Hepatocyte (in vitro differentiated cells): ENCODE results near the gene RBM4. TPM values are rescaled to one million over a fixed set of nuclear protein-coding genes. Genes with fewer than 3 reads are reported as not detected.

Experiments
- DNase-seq: peaks from one replicate; pipeline ENCODE4 v3.0.0-alpha.2; 2016; ENCODE audit warnings: low spot score
- H2AFZ ChIP-seq: fragments of 200-600 bp; sonication (generic); 2 replicates; pipeline ENCODE4 v1.6.0; 2016; ENCODE audit warnings: antibody characterized with exemption, mild to moderate bottlenecking
- H3K27ac ChIP-seq: fragments of 200-600 bp; sonication (generic); 2 replicates; pipeline ENCODE4 v1.5.1; 2016; ENCODE audit warnings: mild to moderate bottlenecking
- H3K27me3 ChIP-seq: fragments of 200-600 bp; sonication (generic); 2 replicates; pipeline ENCODE4 v1.6.1; 2016
- H3K36me3 ChIP-seq: fragments of 200-600 bp; sonication (generic); replicated peaks from 2 replicates; pipeline ENCODE4 v1.5.1; 2016; ENCODE audit warnings: low read depth; ENCODE audit not compliant: insufficient read depth
- H3K4me1 ChIP-seq: fragments of 200-600 bp; sonication (generic); 2 replicates; pipeline ENCODE4 v1.5.1; 2016; ENCODE audit warnings: mild to moderate bottlenecking, moderate library complexity; ENCODE audit not compliant: insufficient read depth
- H3K4me2 ChIP-seq: fragments of 200-600 bp; sonication (generic); 2 replicates; pipeline ENCODE4 v1.6.0; 2016
- H3K4me3 ChIP-seq: fragments of 200-600 bp; sonication (generic); 2 replicates; pipeline ENCODE4 v1.5.1; 2016; ENCODE audit warnings: mild to moderate bottlenecking
- H3K79me2 ChIP-seq: fragments of 200-600 bp; sonication (generic); 2 replicates; pipeline ENCODE4 v1.6.0; 2017; ENCODE audit warnings: mild to moderate bottlenecking
- H3K9me2 ChIP-seq: fragments of 200-600 bp; sonication (generic); replicated peaks from 2 replicates; pipeline ENCODE4 v1.6.0; 2017; ENCODE audit warnings: mild to moderate bottlenecking; ENCODE audit not compliant: insufficient read depth
- H3K9me3 ChIP-seq: fragments of 200-600 bp; sonication (generic); 2 replicates; pipeline ENCODE4 v1.5.1; 2016; ENCODE audit warnings: low read depth, mild to moderate bottlenecking
- H4K20me1 ChIP-seq: fragments of 200-600 bp; sonication (generic); 2 replicates; pipeline ENCODE4 v1.6.0; 2016; ENCODE audit warnings: mild to moderate bottlenecking; ENCODE audit not compliant: insufficient read depth, poor library complexity, severe bottlenecking
- CTCF ChIP-seq: fragments of 200-600 bp; sonication (generic); IDR thresholded peaks from 2 replicates; pipeline ENCODE4 v1.5.1; 2016; ENCODE audit warnings: antibody characterized with exemption, mild to moderate bottlenecking; ENCODE audit not compliant: poor library complexity
- EZH2 ChIP-seq: fragments of 200-600 bp; sonication (generic); IDR thresholded peaks from 2 replicates; pipeline ENCODE4 v1.6.1; 2016; ENCODE audit warnings: antibody characterized with exemption, mild to moderate bottlenecking, borderline replicate concordance
- EZH2phosphoT487 ChIP-seq: fragments of 200-600 bp; sonication (generic); IDR thresholded peaks from one replicate; pipeline ENCODE4 v1.6.1; 2018; ENCODE audit warnings: antibody characterized with exemption, mild to moderate bottlenecking, low read depth, moderate library complexity; ENCODE audit not compliant: unreplicated experiment, severe bottlenecking
- WGBS: methylation state at CpG from one replicate; pipeline ENCODE4 v1.1.6; 2016; ENCODE audit warnings: low lambda C conversion rate; ENCODE audit errors: missing lambda C conversion rate; 5-methylcytosine and 5-hydroxymethylcytosine counted together
- polyA plus RNA-seq: library from polyadenylated mRNA; unstranded; fragments of >200 nt; fragmentation: Nextera tagmentation; extraction: Ambion mirVana; gene quantifications from 2 replicates; pipeline ENCODE4 v1.2.1, GENCODE V29; 2016
- total RNA-seq: library from RNA; depleted of rRNA; stranded (reverse); fragments of >200 nt; gene quantifications from 2 replicates; pipeline ENCODE4 v1.2.3, GENCODE V29; 2014

The RBM4 gene
- total and polyA plus RNA-seq, 2 experiments from 2014 or later: 139 to 150 TPM

- no peak overlapping the region for H2AFZ ChIP-seq
- H3K27ac ChIP-seq: no peak overlapping the region
- H3K36me3 ChIP-seq: no peaks in the 10 kb centered on the region
- H3K9me2 ChIP-seq: no peaks in the 10 kb centered on the region
- no peak for TF ChIP-seq EZH2phosphoT487
- no peak for TF ChIP-seq CTCF
- TF ChIP-seq EZH2: no peak
- no peak overlapping the region for H3K4me3 ChIP-seq
- WGBS: 92% methylated on average over 26 of the region's 28 CpGs
- H4K20me1 ChIP-seq: no peaks in the 10 kb centered on the region
- no peaks in the 10 kb centered on the region for H3K79me2 ChIP-seq
- no peaks in the 10 kb centered on the region for H3K27me3 ChIP-seq
- DNase-seq: no peak
- no peak overlapping the region for H3K4me2 ChIP-seq
- no peaks in the 10 kb centered on the region for H3K4me1 ChIP-seq
- no peaks in the 10 kb centered on the region for H3K9me3 ChIP-seq
These were observed 50.3 kb downstream of the RBM4 start for GRCh38 chr11:66688561-66689534.

GRCh38 chr11:66689661-66690590 is 51.4 kb downstream of the RBM4 start:
- H3K79me2 ChIP-seq: no peaks in the 10 kb centered on the region
- H3K9me2 ChIP-seq: no peaks in the 10 kb centered on the region
- no peak overlapping the region for H3K4me3 ChIP-seq
- no peak overlapping the region for H2AFZ ChIP-seq
- H3K9me3 ChIP-seq: no peaks in the 10 kb centered on the region
- DNase-seq: no peak
- WGBS: 93% methylated on average over 32 of the region's 32 CpGs
- H4K20me1 ChIP-seq: no peaks in the 10 kb centered on the region
- no peak overlapping the region for H3K4me2 ChIP-seq
- no peak for TF ChIP-seq CTCF
- no peaks in the 10 kb centered on the region for H3K27me3 ChIP-seq
- no peaks in the 10 kb centered on the region for H3K4me1 ChIP-seq
- no peaks in the 10 kb centered on the region for H3K36me3 ChIP-seq
- H3K27ac ChIP-seq: no peak overlapping the region

- H3K27ac ChIP-seq: no peak overlapping the region
- H4K20me1 ChIP-seq: no peaks in the 10 kb centered on the region
- H2AFZ ChIP-seq: no peak overlapping the region
- H3K4me1 ChIP-seq: no peaks in the 10 kb centered on the region
- H3K9me3 ChIP-seq: no peaks in the 10 kb centered on the region
- H3K27me3 ChIP-seq: no peaks in the 10 kb centered on the region
- DNase-seq: no peak
- no peaks in the 10 kb centered on the region for H3K79me2 ChIP-seq
- no peak overlapping the region for H3K4me2 ChIP-seq
- TF ChIP-seq EZH2: no peak
- no peak for TF ChIP-seq EZH2phosphoT487
- no peak for TF ChIP-seq CTCF
- no peak overlapping the region for H3K4me3 ChIP-seq
- no peaks in the 10 kb centered on the region for H3K9me2 ChIP-seq
- WGBS: 97% methylated on average over 31 of the region's 38 CpGs
- H3K36me3 ChIP-seq: no peaks in the 10 kb centered on the region
These were observed 52.9 kb downstream of the RBM4 start for GRCh38 chr11:66691311-66691980.
